HG03039 (cell line): ENCODE results near the gene TJP2.

ENCODE experiments used
- ATAC-seq: cut with Tn5 transposase; IDR thresholded peaks from one replicate; pipeline ENCODE4 v1.9.1; 2021; ENCODE audit warnings: mild to moderate bottlenecking, moderate library complexity; ENCODE audit not compliant: unreplicated experiment

Gene TJP2

GRCh38 chr9:69221036-69221435, 47.0 kb downstream of the TJP2 start:
- no peak for ATAC-seq

- no peak for ATAC-seq
These were observed 48.9 kb downstream of the TJP2 start for GRCh38 chr9:69222970-69223369.

GRCh38 chr9:69223605-69224004, 49.5 kb downstream of the TJP2 start:
- ATAC-seq = no peak

- no peak for ATAC-seq
These were observed 55.3 kb downstream of the TJP2 start for GRCh38 chr9:69229367-69229766.

GRCh38 chr9:69232135-69232534, 58.1 kb downstream of the TJP2 start:
- no peak for ATAC-seq

GRCh38 chr9:69234683-69235082, 60.6 kb downstream of the TJP2 start:
- ATAC-seq = no peak

GRCh38 chr9:69236188-69236587, 62.1 kb downstream of the TJP2 start:
- ATAC-seq = no peak

GRCh38 chr9:69237702-69238295, 63.7 kb downstream of the TJP2 start:
- ATAC-seq = no peak

GRCh38 chr9:69243116-69243515, 69.0 kb downstream of the TJP2 start:
- ATAC-seq = no peak

- no peak for ATAC-seq
These were observed 72.6 kb downstream of the TJP2 start for GRCh38 chr9:69246629-69247028.

- ATAC-seq = no peak
These were observed 73.9 kb downstream of the TJP2 start for GRCh38 chr9:69248005-69248404.

GRCh38 chr9:69249337-69249736, 75.3 kb downstream of the TJP2 start:
- no peak for ATAC-seq

- ATAC-seq = no peak
These were observed 76.6 kb downstream of the TJP2 start for GRCh38 chr9:69250681-69251080.

- ATAC-seq = no peak
These were observed 78.4 kb downstream of the TJP2 start for GRCh38 chr9:69252436-69252835.

GRCh38 chr9:69253057-69253456, 79.0 kb downstream of the TJP2 start:
- no peak for ATAC-seq

GRCh38 chr9:69254223-69254622, 80.1 kb downstream of the TJP2 start:
- no peak for ATAC-seq

GRCh38 chr9:69255591-69255990, 81.5 kb downstream of the TJP2 start:
- ATAC-seq = no peak

GRCh38 chr9:69258551-69258950, 84.5 kb downstream of the TJP2 start:
- no peak for ATAC-seq

GRCh38 chr9:69260161-69260560, 86.1 kb downstream of the TJP2 start:
- no peak for ATAC-seq

- ATAC-seq = no peak
These were observed 87.6 kb downstream of the TJP2 start for GRCh38 chr9:69261636-69262035.

GRCh38 chr9:69264526-69264925, 90.4 kb downstream of the TJP2 start:
- no peak for ATAC-seq

- no peak for ATAC-seq
These were observed 91.8 kb downstream of the TJP2 start for GRCh38 chr9:69265891-69266290.

- no peak for ATAC-seq
These were observed 98.1 kb downstream of the TJP2 start for GRCh38 chr9:69272212-69272611.
